Measurements from ENCODE around the gene EIF2D.

The EIF2D gene

DNA sequence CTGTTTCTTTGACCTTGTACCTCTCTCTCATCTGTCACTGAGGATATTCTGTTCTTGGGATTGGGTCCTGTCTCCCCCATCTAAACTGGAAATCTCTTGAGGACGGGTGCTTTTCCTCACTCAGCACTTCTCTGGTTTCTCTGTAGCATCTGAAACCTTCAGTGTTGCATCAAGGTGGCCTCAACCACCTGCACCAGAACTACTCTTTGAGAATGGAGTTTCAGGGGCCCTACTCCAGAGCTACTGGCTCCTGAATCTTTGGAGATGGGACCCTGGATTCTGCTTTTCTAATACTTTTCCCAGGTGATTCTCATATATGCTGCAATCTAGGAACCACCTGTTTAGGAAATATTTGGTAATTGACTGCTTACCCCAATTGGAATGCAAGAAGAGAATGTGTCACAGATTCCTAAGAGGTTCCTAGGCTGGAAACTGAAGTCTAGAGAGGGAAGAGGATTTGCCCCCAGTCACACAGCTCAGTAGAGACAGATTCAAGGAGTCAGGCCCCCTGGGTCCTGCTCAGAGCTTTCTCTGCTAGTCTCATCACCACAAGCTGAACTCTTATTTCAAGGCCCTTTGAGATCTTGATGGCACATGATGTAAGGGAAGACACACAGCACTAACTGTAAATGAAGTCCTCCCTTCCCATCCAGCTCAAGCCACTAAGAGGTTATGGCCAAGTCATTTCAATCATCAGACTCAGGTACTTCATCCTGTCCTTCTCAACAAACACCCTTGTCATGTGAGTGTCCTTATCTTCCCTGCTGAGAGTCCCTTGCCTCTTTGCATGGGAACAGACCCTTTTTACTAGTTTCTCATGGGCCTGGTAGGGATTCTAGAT lies 48.7 kb downstream of the EIF2D start:
- DNase-seq (ENCODE audit: low read depth, low spot score), result no peak
- in situ Hi-C loops (cut with HindIII; ENCODE audit: low sequenced_read_pairs), result no loop called here
- no peak overlapping the region for H3K4me3 ChIP-seq (ENCODE audit: low read depth, low read length)
- TF ChIP-seq, protein P1, sequence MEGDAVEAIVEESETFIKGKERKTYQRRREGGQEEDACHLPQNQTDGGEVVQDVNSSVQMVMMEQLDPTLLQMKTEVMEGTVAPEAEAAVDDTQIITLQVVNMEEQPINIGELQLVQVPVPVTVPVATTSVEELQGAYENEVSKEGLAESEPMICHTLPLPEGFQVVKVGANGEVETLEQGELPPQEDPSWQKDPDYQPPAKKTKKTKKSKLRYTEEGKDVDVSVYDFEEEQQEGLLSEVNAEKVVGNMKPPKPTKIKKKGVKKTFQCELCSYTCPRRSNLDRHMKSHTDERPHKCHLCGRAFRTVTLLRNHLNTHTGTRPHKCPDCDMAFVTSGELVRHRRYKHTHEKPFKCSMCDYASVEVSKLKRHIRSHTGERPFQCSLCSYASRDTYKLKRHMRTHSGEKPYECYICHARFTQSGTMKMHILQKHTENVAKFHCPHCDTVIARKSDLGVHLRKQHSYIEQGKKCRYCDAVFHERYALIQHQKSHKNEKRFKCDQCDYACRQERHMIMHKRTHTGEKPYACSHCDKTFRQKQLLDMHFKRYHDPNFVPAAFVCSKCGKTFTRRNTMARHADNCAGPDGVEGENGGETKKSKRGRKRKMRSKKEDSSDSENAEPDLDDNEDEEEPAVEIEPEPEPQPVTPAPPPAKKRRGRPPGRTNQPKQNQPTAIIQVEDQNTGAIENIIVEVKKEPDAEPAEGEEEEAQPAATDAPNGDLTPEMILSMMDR (IDR thresholded peaks at IDR 0.05; ENCODE audit: low read depth, low read length), result no peak

DNA sequence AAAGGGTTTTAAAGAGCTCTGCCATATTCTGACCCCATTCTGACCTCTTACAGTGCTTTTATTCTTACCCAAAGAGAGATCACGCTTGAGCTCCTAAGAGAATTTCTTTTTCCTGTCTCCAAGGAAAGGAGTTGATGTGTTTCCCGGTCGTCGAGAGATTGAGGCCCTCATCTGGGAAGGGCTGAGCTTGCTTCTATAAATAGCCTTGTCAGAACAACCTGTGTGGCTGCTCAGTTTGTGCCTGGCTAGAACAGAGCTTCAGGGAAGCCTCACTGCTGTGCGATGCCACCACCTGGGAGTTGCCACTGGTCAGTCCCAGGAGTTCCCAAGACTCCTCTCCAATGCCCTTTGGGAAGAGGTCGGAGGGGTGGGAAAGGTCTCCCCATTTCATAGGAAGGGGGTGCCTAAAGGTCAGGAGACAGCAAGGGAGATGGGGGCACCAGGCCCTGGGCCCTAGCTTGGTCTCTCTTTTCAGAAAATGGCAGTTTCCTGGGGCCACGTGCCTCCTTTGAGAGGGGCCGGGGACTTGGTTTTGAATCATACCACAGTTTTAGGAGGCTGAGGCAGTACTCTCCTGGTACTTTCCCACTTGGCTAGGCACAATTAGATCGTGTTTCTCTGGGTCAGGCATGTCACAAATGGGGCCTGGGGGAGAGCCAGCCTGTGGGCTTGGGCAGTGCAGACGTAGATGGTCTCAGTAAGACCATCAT lies 52.1 kb downstream of the EIF2D start:
- TF ChIP-seq, protein P1 (IDR thresholded peaks at IDR 0.05; ENCODE audit: low read depth, low read length), result no peak
- H3K4me3 ChIP-seq (ENCODE audit: low read depth, low read length), result no peak overlapping the region
- in situ Hi-C loops (cut with HindIII; ENCODE audit: low sequenced_read_pairs), result no loop called here
- DNase-seq (ENCODE audit: low read depth, low spot score), result no peak

DNA sequence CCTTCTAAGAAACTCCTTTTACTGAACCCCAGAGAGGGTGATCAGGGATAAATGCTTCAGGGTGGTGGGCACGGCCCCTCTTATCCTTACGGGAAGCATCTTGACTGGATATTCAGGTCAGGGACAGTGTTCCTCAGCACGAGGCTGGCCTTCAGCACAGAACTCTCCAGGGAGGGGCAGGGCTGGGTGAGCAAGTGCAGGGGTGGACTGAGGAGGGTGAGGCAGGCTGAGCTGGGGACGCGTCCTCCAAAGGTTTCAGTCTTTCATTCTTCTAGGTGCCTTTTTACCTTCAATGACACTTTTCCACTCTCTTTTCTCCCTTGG lies 52.6 kb downstream of the EIF2D start:
- DNase-seq (ENCODE audit: low read depth, low spot score), result no peak
- TF ChIP-seq, protein P1 (IDR thresholded peaks at IDR 0.05; ENCODE audit: low read depth, low read length), result no peak
- in situ Hi-C loops (cut with HindIII; ENCODE audit: low sequenced_read_pairs), result no loop called here
- H3K4me3 ChIP-seq (ENCODE audit: low read depth, low read length), result no peak overlapping the region

DNA sequence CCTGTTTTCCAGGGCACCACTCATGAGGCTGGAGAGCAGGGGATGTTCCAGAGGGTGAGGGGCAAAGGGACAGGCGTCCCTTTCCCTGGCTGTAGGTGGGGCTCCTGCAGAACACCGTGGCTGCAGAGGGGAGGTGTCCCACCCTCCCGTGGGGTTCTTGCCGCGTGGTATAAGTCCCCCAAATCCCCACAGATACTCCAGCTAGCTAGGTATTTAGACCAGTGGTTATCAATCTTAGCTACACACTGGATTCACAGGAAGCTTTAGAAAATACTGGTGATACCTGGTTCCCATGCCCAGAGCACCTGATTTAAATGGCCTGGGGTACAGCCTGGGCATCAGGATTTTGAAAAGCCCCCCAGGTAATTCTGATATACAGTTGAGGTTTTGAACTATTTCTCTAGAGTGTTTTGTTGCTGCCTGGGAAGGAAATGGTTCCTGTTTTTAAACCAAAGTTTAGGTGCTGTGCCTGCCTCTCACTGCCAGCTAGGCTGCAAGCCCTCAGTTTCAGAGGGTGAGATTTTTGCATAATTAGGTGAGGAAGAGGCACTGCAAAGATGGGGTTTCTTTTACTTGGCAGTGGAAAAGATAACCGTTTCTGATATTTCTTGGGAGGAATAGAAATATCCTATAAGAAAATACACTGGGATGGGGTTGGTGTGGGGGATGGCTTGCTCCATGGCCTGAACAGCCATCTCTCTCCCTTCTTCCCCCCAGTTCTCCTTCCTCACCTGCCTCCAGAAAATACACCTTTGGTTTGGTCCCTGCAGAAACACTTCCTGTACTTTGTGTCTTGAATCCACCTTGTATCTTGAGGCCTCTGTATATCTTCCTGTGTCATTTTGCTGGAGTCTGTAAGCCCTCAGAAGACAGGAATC lies 53.2 kb downstream of the EIF2D start:
- TF ChIP-seq, protein P1 (IDR thresholded peaks at IDR 0.05; ENCODE audit: low read depth, low read length), result no peak
- H3K4me3 ChIP-seq (ENCODE audit: low read depth, low read length), result no peak overlapping the region
- in situ Hi-C loops (cut with HindIII; ENCODE audit: low sequenced_read_pairs), result no loop called here
- DNase-seq (ENCODE audit: low read depth, low spot score), result no peak

DNA sequence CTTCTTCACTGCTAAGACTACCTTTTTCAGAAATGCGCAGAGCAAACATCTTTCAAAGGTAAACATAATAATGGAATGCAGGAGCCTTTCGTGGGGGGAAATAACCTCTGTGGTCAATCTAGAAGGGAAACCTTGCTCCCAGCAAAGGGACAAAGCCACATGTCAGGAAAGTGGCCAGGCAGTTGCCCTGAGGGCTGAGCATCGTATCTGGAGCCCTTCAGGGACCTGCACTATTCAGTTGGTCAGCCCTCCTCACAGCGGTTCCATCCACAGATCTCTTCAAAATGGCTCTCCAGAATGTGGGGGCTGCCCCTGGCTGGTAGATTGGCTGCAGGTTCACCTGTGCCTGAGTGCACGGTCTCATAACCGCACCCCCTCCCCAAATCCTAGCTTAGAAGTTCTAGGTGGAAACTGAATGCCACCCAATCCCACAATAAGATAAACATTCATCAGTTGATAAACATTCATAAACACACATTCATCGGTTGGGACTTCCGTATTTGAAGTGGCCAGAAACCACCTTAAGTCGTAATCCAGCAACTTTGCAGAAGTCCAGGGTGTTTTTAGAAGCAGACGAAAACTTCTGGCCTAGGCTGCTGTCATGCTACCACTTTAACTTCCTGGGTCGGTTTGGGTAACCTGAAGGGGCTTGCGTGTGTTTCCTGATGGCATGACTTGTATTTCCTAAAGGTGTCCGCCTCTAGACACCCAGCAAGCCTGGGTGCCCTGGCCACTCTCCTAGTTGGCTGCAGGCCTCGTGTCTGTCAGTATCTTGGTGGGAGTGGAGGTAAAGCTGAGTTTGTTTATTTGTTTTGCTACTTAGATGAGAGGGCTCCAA lies 54.4 kb downstream of the EIF2D start:
- TF ChIP-seq, protein P1 (IDR thresholded peaks at IDR 0.05; ENCODE audit: low read depth, low read length), result no peak
- no peak for DNase-seq (ENCODE audit: low read depth, low spot score)
- in situ Hi-C loops (cut with HindIII; ENCODE audit: low sequenced_read_pairs), result no loop called here
- peak overlapping the region; percentile 37 for H3K4me3 ChIP-seq (ENCODE audit: low read depth, low read length)
